AG04449 (cell line): ENCODE data around the gene MPP2.

Source experiments
- CTCF ChIA-PET: fragments of 350-600 bp; formaldehyde crosslinking; extraction: SDS; loops from one replicate; lab custom pipeline; 2021; ENCODE audit warnings: antibody characterized with exemption; lab: Yijun Ruan, JAX
- POLR2A ChIA-PET: fragments of 400-600, 350-600 bp; formaldehyde crosslinking; extraction: SDS; loops from one replicate; lab custom pipeline; 2020; ENCODE audit warnings: antibody characterized with exemption, inconsistent platforms; lab: Yijun Ruan, JAX
- DNase-seq: peaks from one replicate; pipeline ENCODE4 v3.0.0-alpha.2; 2010; ENCODE audit warnings: low read depth, low spot score
- H3K4me3 ChIP-seq: 2 replicates; pipeline ENCODE4 v1.5.1; 2011; ENCODE audit warnings: low read depth, mild to moderate bottlenecking, control low read depth, low read length
- TF ChIP-seq, protein P1 (sequence below): IDR thresholded peaks from one replicate; pipeline ENCODE4 v1.5.1; 2011; ENCODE audit warnings: mild to moderate bottlenecking, moderate library complexity, low read length, control low read depth, inconsistent platforms; ENCODE audit not compliant: insufficient read depth; ENCODE audit errors: missing control alignments

Gene MPP2

DNA sequence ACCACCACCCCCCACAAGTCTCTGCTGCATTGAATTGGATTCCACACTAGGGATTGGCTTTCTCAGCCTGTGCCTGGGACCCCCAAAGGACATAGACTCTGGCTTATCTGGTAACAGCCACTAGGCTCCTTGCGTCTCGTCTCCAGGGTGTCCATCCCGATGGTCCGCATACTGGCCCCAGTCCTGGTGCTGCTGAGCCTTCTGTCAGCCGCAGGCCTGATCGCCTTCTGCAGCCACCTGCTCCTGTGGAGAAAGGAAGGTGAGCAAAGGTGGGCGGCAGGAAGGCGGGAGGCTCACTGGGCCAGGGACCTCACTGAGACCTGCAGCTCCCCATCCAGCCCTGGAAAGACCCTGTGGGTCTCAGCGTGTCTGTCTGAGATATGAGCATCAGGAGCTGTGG lies 52.3 kb downstream of the MPP2 start:
- no peak for DNase-seq
- TF ChIP-seq, protein P1, sequence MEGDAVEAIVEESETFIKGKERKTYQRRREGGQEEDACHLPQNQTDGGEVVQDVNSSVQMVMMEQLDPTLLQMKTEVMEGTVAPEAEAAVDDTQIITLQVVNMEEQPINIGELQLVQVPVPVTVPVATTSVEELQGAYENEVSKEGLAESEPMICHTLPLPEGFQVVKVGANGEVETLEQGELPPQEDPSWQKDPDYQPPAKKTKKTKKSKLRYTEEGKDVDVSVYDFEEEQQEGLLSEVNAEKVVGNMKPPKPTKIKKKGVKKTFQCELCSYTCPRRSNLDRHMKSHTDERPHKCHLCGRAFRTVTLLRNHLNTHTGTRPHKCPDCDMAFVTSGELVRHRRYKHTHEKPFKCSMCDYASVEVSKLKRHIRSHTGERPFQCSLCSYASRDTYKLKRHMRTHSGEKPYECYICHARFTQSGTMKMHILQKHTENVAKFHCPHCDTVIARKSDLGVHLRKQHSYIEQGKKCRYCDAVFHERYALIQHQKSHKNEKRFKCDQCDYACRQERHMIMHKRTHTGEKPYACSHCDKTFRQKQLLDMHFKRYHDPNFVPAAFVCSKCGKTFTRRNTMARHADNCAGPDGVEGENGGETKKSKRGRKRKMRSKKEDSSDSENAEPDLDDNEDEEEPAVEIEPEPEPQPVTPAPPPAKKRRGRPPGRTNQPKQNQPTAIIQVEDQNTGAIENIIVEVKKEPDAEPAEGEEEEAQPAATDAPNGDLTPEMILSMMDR = no peak
- CTCF ChIA-PET = interaction anchor here (0.8 to 5.0 kb wide), 4 partner anchors 10 to 140 kb away, joined by 3 to 61 read pairs (median 13); partner anchors contain the start of gene CD300LG
- POLR2A ChIA-PET = no interaction called here
- H3K4me3 ChIP-seq = no peak overlapping the region

- H3K4me3 ChIP-seq = no peak overlapping the region
- POLR2A ChIA-PET = no interaction called here
- CTCF ChIA-PET = interaction anchor here (1.1 to 5.0 kb wide), 3 partner anchors 9 to 24 kb away, joined by 3 to 61 read pairs (median 21); partner anchors contain the start of gene CD300LG
- TF ChIP-seq, protein P1 = no peak
- DNase-seq = no peak
These were observed 52.8 kb downstream of the MPP2 start for GRCh38 chr17:43854498-43854897.

DNA sequence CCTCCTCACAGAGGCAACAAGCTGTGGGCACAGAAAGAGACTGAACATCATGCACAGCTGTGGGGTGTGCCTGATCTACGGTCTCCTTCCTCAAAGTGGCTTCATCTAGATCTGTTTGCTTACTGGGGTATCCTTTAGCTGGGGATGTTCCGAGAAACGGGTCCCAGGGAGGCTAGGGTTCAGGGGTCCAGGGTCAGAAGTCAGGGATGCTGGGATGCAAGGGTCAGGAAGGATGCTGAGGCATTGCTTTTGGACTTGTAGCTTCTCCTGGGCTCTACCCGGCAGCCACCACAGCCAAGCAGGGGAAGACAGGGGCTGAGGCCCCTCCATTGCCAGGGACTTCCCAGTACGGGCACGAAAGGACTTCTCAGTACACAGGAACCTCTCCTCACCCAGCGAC lies 53.8 kb downstream of the MPP2 start:
- no peak for DNase-seq
- TF ChIP-seq, protein P1 = no peak
- H3K4me3 ChIP-seq = no peak overlapping the region
- CTCF ChIA-PET = interaction anchor here (1.1 to 5.0 kb wide), 5 partner anchors 8 to 86 kb away, joined by 3 to 61 read pairs (median 5); partner anchors contain the start of gene CD300LG
- POLR2A ChIA-PET = no interaction called here

DNA sequence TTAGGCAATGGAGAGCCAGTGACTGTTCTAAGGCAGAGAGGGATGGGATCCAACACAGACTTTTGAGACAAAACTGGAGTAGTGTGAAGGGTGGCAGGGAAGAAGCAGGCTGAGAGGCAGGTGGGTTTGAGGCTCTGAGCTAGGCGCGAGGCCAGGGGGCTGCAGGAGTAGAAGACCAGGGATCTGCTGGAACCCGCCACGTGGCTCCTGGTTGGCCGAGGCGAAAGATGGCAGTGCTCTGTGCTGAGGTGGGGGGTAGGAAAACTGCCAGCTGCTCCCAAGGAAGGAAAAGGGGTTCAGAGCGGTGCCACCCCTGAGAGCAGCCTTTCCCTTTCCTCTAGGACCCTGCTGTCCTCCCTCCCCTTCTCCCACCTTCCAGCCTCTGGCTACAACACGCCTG lies 54.8 kb downstream of the MPP2 start:
- TF ChIP-seq, protein P1 = no peak
- no peak overlapping the region for H3K4me3 ChIP-seq
- ChIA-PET CTCF (interaction anchor here (0.8 to 1.9 kb wide), 5 partner anchors 9 to 85 kb away, joined by 4 to 5 read pairs (median 4); no protein-coding TSS in a partner anchor), POLR2A (no interaction called here)
- no peak for DNase-seq

DNA sequence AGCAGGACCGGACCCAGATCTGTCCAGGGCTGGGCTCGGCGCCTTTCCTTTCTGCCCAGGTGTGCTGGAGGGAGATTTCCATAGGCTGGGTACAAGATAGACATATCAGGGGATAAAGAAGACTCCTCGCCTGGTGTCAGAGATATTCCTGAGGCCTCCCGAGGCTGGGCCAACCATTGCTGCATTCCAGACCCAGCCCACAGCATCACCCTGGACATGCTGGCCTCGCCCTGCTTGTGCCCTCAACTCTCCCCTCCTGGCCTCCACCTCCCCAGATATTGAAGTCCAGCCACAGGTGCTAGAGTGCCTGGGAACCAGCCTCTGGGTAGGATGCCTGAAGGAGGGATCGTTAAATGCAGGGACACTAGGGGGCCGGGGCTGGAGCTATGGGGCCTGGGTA lies 58.2 kb downstream of the MPP2 start:
- CTCF ChIA-PET = interaction anchor here (1.1 to 1.9 kb wide), 4 partner anchors 9 to 82 kb away, joined by 3 to 7 read pairs (median 5); no protein-coding TSS in a partner anchor
- DNase-seq = no peak
- TF ChIP-seq, protein P1 = no peak
- POLR2A ChIA-PET = no interaction called here
- H3K4me3 ChIP-seq = no peak overlapping the region

DNA sequence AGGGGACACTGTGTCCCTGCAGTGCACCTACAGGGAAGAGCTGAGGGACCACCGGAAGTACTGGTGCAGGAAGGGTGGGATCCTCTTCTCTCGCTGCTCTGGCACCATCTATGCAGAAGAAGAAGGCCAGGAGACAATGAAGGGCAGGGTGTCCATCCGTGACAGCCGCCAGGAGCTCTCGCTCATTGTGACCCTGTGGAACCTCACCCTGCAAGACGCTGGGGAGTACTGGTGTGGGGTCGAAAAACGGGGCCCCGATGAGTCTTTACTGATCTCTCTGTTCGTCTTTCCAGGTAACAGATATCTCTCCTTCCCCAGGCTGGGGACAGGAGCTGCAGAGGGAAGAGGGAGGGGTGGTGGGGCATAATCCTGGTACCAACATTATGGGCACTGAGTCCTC lies 58.7 kb downstream of the MPP2 start:
- CTCF ChIA-PET = interaction anchor here (1.1 to 5.2 kb wide), 6 partner anchors 8 to 82 kb away, joined by 3 to 35 read pairs (median 6); no protein-coding TSS in a partner anchor
- no peak overlapping the region for H3K4me3 ChIP-seq
- TF ChIP-seq, protein P1 = no peak
- DNase-seq = no peak
- POLR2A ChIA-PET = no interaction called here
